Measurements from ENCODE around the gene ARHGAP24.

GRCh38 chr4:86033171-86033570 lies 558.2 kb downstream of the ARHGAP24 start:
- no peak for TF ChIP-seq EZH2 (optimal IDR thresholded peaks at IDR 0.05; ENCODE audit: low read depth, low read length)
- TF ChIP-seq, protein P1, sequence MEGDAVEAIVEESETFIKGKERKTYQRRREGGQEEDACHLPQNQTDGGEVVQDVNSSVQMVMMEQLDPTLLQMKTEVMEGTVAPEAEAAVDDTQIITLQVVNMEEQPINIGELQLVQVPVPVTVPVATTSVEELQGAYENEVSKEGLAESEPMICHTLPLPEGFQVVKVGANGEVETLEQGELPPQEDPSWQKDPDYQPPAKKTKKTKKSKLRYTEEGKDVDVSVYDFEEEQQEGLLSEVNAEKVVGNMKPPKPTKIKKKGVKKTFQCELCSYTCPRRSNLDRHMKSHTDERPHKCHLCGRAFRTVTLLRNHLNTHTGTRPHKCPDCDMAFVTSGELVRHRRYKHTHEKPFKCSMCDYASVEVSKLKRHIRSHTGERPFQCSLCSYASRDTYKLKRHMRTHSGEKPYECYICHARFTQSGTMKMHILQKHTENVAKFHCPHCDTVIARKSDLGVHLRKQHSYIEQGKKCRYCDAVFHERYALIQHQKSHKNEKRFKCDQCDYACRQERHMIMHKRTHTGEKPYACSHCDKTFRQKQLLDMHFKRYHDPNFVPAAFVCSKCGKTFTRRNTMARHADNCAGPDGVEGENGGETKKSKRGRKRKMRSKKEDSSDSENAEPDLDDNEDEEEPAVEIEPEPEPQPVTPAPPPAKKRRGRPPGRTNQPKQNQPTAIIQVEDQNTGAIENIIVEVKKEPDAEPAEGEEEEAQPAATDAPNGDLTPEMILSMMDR (IDR thresholded peaks at IDR 0.05; ENCODE audit: low read length) = no peak

Data from MM.1S (cell line).